Bronchial smooth muscle cell (primary cell): ENCODE results near the gene CACNB3. TPM values are rescaled to one million over a fixed set of nuclear protein-coding genes. Genes with fewer than 3 reads are reported as not detected.

ENCODE experiments used
- total RNA-seq: library from RNA; depleted of rRNA; stranded (reverse); fragments of >200 nt; gene quantifications from 2 replicates; pipeline ENCODE4 v1.2.1, GENCODE V29; 2014

Gene CACNB3
- 22.4 and 43.2 TPM in 2 replicates for total RNA-seq

GRCh38 chr12:48817873-48818830 lies at the start of gene CACNB3:
TSS of gene CACNB3 (plus strand) at chr12:48818496. CDS start at chr12:48818930, 434 bp downstream.

GRCh38 chr12:48788854-48789775 lies 29.2 kb upstream of the CACNB3 start, which contains the start of gene ADCY6:
TSS of gene ADCY6 (minus strand) at chr12:48789089. CDS start at chr12:48783434, 5,655 bp downstream.

GRCh38 chr12:48851883-48852733 lies 33.8 kb downstream of the CACNB3 start, which contains the start of gene DDX23:
TSS of gene DDX23 (minus strand) at chr12:48852163. CDS start at chr12:48845782, 6,381 bp downstream.

GRCh38 chr12:48865281-48866051 lies 47.2 kb downstream of the CACNB3 start, which contains the start of gene RND1:
TSS of gene RND1 (minus strand) at chr12:48865870. CDS start at chr12:48865767, 103 bp downstream.

Other genes with a start within 250 kb of the CACNB3 start
- not detected in 2 replicates for gene LALBA, start 248.4 kb upstream of the CACNB3 start, total RNA-seq
- 31.8 and 44.7 TPM in 2 replicates for gene KANSL2, start 136.3 kb upstream of the CACNB3 start, total RNA-seq
- 13.4 and 16.1 TPM in 2 replicates for gene CCNT1, start 101.8 kb upstream of the CACNB3 start, total RNA-seq
- gene ADCY6, start 29.4 kb upstream of the CACNB3 start, total RNA-seq: 44.8 and 56.3 TPM in 2 replicates
- gene DDX23, start 33.7 kb downstream of the CACNB3 start, total RNA-seq: 75.7 and 121 TPM in 2 replicates
- gene RND1, start 47.4 kb downstream of the CACNB3 start, total RNA-seq: 0.26 and 0.79 TPM in 2 replicates
- 14.4 and 15.8 TPM in 2 replicates for gene FKBP11, start 107.0 kb downstream of the CACNB3 start, total RNA-seq
- 26.3 and 28.9 TPM in 2 replicates for gene ARF3, start 139.0 kb downstream of the CACNB3 start, total RNA-seq
- under 0.01 and 0.34 TPM in 2 replicates for gene WNT10B, start 153.2 kb downstream of the CACNB3 start, total RNA-seq
- not detected in 2 replicates for gene WNT1, start 159.8 kb downstream of the CACNB3 start, total RNA-seq
- under 0.01 TPM in 2 replicates for gene DDN, start 180.9 kb downstream of the CACNB3 start, total RNA-seq
- 73.2 and 85.3 TPM in 2 replicates for gene PRKAG1, start 200.3 kb downstream of the CACNB3 start, total RNA-seq
- gene KMT2D, start 242.3 kb downstream of the CACNB3 start, total RNA-seq: 17.5 and 26.1 TPM in 2 replicates